Renal cortical epithelial cell (primary cell): ENCODE results near the gene GCDH. TPM values are rescaled to one million over a fixed set of nuclear protein-coding genes. Genes with fewer than 3 reads are reported as not detected.

Experiments used
- DNase-seq: peaks from one replicate; pipeline ENCODE4 v3.0.0-alpha.2; 2011; ENCODE audit warnings: low read depth
- total RNA-seq: library from RNA; depleted of rRNA; stranded (reverse); fragments of >200 nt; gene quantifications from 2 replicates; pipeline ENCODE4 v1.2.3, GENCODE V29; 2014

GCDH gene
- total RNA-seq, 1 donor from 2014 or later = 23.4 TPM

DNA sequence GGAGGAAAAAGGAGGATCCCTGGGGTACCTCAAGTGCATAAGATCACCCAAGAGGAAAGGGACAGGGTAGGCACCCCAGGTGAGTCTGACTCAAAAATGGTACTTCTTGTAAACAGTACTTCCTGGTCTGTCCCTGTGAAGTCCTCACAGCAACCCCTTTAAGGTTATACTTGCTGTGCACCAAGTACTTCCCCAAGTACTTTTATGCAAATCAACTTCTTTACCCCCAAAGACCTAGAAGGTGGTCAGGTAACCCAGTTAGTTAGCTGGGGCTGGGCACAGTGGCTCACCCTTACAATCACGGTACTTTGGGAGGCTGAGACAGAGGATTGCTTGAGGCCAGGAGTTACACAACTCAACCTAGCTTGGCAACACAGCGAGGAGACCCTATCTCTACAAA is 49.9 kb downstream of the GCDH start:
- no peak for DNase-seq

- no peak for DNase-seq
Measured at GRCh38 chr19:12943437-12944044, 52.6 kb downstream of the GCDH start.

- DNase-seq = no peak
Measured at GRCh38 chr19:12944104-12944674, 53.2 kb downstream of the GCDH start.

GRCh38 chr19:12945479-12946091 is 54.6 kb downstream of the GCDH start, which contains the start of gene RAD23A:
Gene RAD23A, plus strand, starts transcription at chr19:12945862. Its CDS starts 87 bp downstream, at chr19:12945949.
- DNase-seq = peak; percentile 89

DNA sequence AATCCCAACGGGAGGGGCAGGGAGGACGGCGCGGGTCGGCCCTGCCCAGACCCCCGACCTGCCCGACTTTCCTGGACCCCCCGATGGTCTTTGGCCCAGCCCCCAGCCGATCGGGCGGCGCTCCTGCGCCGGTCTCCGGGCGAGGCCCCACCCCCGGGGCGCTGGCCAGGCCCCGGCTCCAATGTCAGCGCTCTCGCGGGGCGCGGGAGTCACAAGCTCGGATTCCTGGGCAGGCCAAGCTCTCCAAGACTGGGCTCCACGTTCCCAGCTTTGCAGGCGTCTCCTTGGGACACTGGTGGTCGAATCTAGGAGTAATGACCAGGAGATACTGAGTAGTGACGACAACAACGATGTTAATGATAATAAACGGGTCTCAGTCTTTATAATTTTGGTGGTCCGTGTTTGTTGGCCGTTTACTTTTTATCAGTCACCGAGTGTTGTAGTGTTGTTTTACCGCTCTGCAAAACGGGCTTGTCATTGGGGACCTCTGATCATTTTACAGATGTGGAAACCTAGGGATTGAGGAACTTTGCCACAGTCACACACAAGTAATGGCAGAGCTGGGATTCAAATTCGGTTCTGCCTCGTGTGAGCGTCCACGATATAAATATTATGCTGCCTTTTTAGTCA is 55.2 kb downstream of the GCDH start:
- DNase-seq = peak; percentile 48

DNA sequence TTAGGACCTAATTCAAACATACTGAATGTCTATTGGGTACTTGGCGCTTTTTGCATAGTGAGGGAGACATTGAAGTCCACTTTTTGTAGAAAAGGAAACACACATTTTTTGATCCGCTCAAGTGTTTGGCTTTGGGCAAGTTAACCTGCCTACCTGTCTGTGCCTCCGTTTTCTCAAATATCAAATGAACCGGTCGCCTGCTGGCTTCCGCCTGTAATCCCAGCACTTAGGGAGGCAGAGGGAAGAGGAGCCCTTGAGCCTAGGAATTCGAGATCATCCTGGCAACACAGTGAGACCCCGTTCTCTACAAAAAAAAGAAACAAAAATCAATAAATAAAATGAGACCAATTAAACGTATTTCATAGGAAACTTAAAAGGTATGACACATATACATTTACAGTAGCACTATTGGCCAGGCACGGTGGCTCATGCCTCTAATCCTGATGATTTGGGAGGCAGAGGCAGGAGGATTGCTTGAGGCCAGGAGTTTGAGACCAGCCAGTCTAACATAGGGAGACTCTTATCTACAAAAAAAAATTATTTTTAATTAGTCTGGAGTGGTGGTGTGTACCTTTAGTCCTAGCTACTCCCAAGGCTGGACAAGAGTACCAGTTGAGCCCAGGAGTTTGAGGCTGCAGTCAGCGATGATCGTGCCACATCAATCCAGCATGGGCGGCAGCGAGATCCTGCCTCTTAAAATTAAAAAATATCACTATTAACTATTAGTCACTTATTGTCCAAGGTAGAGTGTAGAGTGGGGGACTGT is 56.0 kb downstream of the GCDH start:
- no peak for DNase-seq

GRCh38 chr19:12947702-12948611 is 57.0 kb downstream of the GCDH start:
- no peak for DNase-seq

GRCh38 chr19:12948612-12949362 is 57.8 kb downstream of the GCDH start:
- DNase-seq = no peak

Other genes starting within 250 kb of the GCDH start
- 72.1 and 92.0 TPM in 2 replicates for gene MAN2B1, start 224.4 kb upstream of the GCDH start, total RNA-seq
- gene WDR83, start 224.4 kb upstream of the GCDH start, total RNA-seq = 7.8 and 10.3 TPM in 2 replicates
- gene DHPS, start 209.3 kb upstream of the GCDH start, total RNA-seq = 42.8 and 49.1 TPM in 2 replicates
- not detected in 2 replicates for gene GNG14, start 203.2 kb upstream of the GCDH start, total RNA-seq
- gene FBXW9, start 194.5 kb upstream of the GCDH start, total RNA-seq = 10.4 and 13.1 TPM in 2 replicates
- gene TNPO2, start 167.2 kb upstream of the GCDH start, total RNA-seq = 17.0 and 67.3 TPM in 2 replicates
- gene TRIR, start 156.5 kb upstream of the GCDH start, total RNA-seq = 78.3 and 103 TPM in 2 replicates
- gene GET3, start 153.7 kb upstream of the GCDH start, total RNA-seq = 74.4 and 121 TPM in 2 replicates
- not detected in 2 replicates for gene BEST2, start 139.4 kb upstream of the GCDH start, total RNA-seq
- 19.6 and 30.8 TPM in 2 replicates for gene HOOK2, start 115.6 kb upstream of the GCDH start, total RNA-seq
- 120 and 130 TPM in 2 replicates for gene JUNB, start 99.7 kb upstream of the GCDH start, total RNA-seq
- gene PRDX2, start 89.4 kb upstream of the GCDH start, total RNA-seq = 215 and 236 TPM in 2 replicates
- gene THSD8, start 89.1 kb upstream of the GCDH start, total RNA-seq = not detected in 2 replicates
- gene RNASEH2A, start 84.6 kb upstream of the GCDH start, total RNA-seq = 7.7 and 19.6 TPM in 2 replicates
- not detected in 2 replicates for gene RTBDN, start 56.6 kb upstream of the GCDH start, total RNA-seq
- 0.20 and 0.52 TPM in 2 replicates for gene MAST1, start 52.6 kb upstream of the GCDH start, total RNA-seq
- 18.5 and 34.9 TPM in 2 replicates for gene DNASE2, start 9.7 kb upstream of the GCDH start, total RNA-seq
- not detected in 2 replicates for gene KLF1, start 4.0 kb upstream of the GCDH start, total RNA-seq
- not detected in 2 replicates for gene SYCE2, start 28.1 kb downstream of the GCDH start, total RNA-seq
- gene FARSA, start 42.6 kb downstream of the GCDH start, total RNA-seq = 66.3 and 71.8 TPM in 2 replicates
- gene CALR, start 47.4 kb downstream of the GCDH start, total RNA-seq = 962 and 1,180 TPM in 2 replicates
- 33.0 and 50.2 TPM in 2 replicates for gene RAD23A, start 54.7 kb downstream of the GCDH start, total RNA-seq
- gene GADD45GIP1, start 66.1 kb downstream of the GCDH start, total RNA-seq = 10.3 and 20.0 TPM in 2 replicates
- 0.05 TPM in 1 of 2 replicates, not detected in the other for gene DAND5, start 78.4 kb downstream of the GCDH start, total RNA-seq
- gene NFIX, start 104.3 kb downstream of the GCDH start, total RNA-seq = 10.1 and 40.7 TPM in 2 replicates
- gene LYL1, start 211.7 kb downstream of the GCDH start, total RNA-seq = 0.20 and 1.7 TPM in 2 replicates
- gene TRMT1, start 225.6 kb downstream of the GCDH start, total RNA-seq = 30.0 and 32.8 TPM in 2 replicates
- gene NACC1, start 227.1 kb downstream of the GCDH start, total RNA-seq = 36.5 and 119 TPM in 2 replicates